Measurements from ENCODE around the gene B3GALT5. TPM values are rescaled to one million over a fixed set of nuclear protein-coding genes. Genes with fewer than 3 reads are reported as not detected.

The B3GALT5 gene
- total RNA-seq, 1 donor from 2014 or later = not detected

GRCh38 chr21:39670701-39671100, 58.0 kb downstream of the B3GALT5 start:
- H3K4me3 Mint-ChIP-seq = no peak overlapping the region
- TF ChIP-seq CTCF (IDR thresholded peaks at IDR 0.05) = no peak
- H3K4me1 Mint-ChIP-seq = no peaks in the 10 kb centered on the region
- no peaks in the 10 kb centered on the region for H3K9me3 Mint-ChIP-seq
- ChIA-PET CTCF (no interaction called here), POLR2A (no interaction called here)
- DNase-seq (no peak), ATAC-seq (ENCODE audit: low read depth) (no peak)
- no peaks in the 10 kb centered on the region for H3K36me3 Mint-ChIP-seq (ENCODE audit: low read depth)
- intact Hi-C loops (cut with micrococcal nuclease) = no loop called here
- H3K27ac Mint-ChIP-seq = no peak overlapping the region
- peaks cover 2% of the 10 kb centered on the region for H3K27me3 Mint-ChIP-seq

GRCh38 chr21:39671986-39672385, 59.2 kb downstream of the B3GALT5 start:
- TF ChIP-seq CTCF (IDR thresholded peaks at IDR 0.05) = no peak
- no peak overlapping the region for H3K27ac Mint-ChIP-seq
- ATAC-seq (ENCODE audit: low read depth) (no peak), DNase-seq (no peak)
- H3K4me1 Mint-ChIP-seq = no peaks in the 10 kb centered on the region
- no peak overlapping the region for H3K4me3 Mint-ChIP-seq
- intact Hi-C loops (cut with micrococcal nuclease) = no loop called here
- H3K36me3 Mint-ChIP-seq (ENCODE audit: low read depth) = no peaks in the 10 kb centered on the region
- POLR2A ChIA-PET = no interaction called here
- peaks cover 2% of the 10 kb centered on the region for H3K27me3 Mint-ChIP-seq
- CTCF ChIA-PET = no interaction called here
- H3K9me3 Mint-ChIP-seq = no peaks in the 10 kb centered on the region

- no peak for ATAC-seq (ENCODE audit: low read depth)
- intact Hi-C loops (cut with micrococcal nuclease) = no loop called here
- DNase-seq = no peak
- CTCF ChIA-PET = no interaction called here
- no peak overlapping the region for H3K27ac Mint-ChIP-seq
- no peaks in the 10 kb centered on the region for H3K36me3 Mint-ChIP-seq (ENCODE audit: low read depth)
- H3K4me3 Mint-ChIP-seq = no peak overlapping the region
- TF ChIP-seq CTCF (IDR thresholded peaks at IDR 0.05) = no peak
- peaks cover 2% of the 10 kb centered on the region for H3K27me3 Mint-ChIP-seq
- H3K9me3 Mint-ChIP-seq = no peaks in the 10 kb centered on the region
- H3K4me1 Mint-ChIP-seq = no peaks in the 10 kb centered on the region
- POLR2A ChIA-PET = no interaction called here
Observed at GRCh38 chr21:39673163-39673562, 60.4 kb downstream of the B3GALT5 start.

- POLR2A ChIA-PET = no interaction called here
- no peak for TF ChIP-seq CTCF (IDR thresholded peaks at IDR 0.05)
- ATAC-seq (ENCODE audit: low read depth) (no peak), DNase-seq (no peak)
- Mint-ChIP-seq H3K9me3 (peaks cover 3% of the 10 kb centered on the region), H3K36me3 (ENCODE audit: low read depth) (no peaks in the 10 kb centered on the region), H3K27ac (no peak overlapping the region), H3K4me3 (no peak overlapping the region), H3K27me3 (peaks cover 2% of the 10 kb centered on the region), H3K4me1 (no peaks in the 10 kb centered on the region)
- CTCF ChIA-PET = no interaction called here
- intact Hi-C loops (cut with micrococcal nuclease) = no loop called here
Observed at GRCh38 chr21:39673736-39674135, 61.0 kb downstream of the B3GALT5 start.

GRCh38 chr21:39674801-39675200, 62.1 kb downstream of the B3GALT5 start:
- intact Hi-C loops (cut with micrococcal nuclease) = no loop called here
- CTCF ChIA-PET = no interaction called here
- TF ChIP-seq CTCF (IDR thresholded peaks at IDR 0.05) = no peak
- Mint-ChIP-seq H3K4me3 (no peak overlapping the region), H3K27me3 (peaks cover 2% of the 10 kb centered on the region), H3K9me3 (peaks cover 3% of the 10 kb centered on the region), H3K36me3 (ENCODE audit: low read depth) (no peaks in the 10 kb centered on the region), H3K27ac (no peak overlapping the region), H3K4me1 (no peaks in the 10 kb centered on the region)
- DNase-seq (no peak), ATAC-seq (ENCODE audit: low read depth) (no peak)
- POLR2A ChIA-PET = no interaction called here
